HepG2 (cell line): ENCODE results near the gene PIK3CB. TPM values are rescaled to one million over a fixed set of nuclear protein-coding genes. Genes with fewer than 3 reads are reported as not detected.
"Not testable (repeated sequence)": the region's sequence is repeated elsewhere in the genome, so short reads cannot be mapped to it uniquely, and the experiment has no call there.

Experiments used
- ATAC-seq: fragments of 200-7000 bp; cut with Tn5 transposase; 3 replicates; pipeline ENCODE4 v1.9.1; 2020; ENCODE audit warnings: mild to moderate bottlenecking, moderate library complexity
- BruUV-seq: library from RNA; stranded (reverse); fragments of 400-500 nt; replicated peaks from 2 replicates; lab custom pipeline; 2021; lab: Mats Ljungman, UMichigan
- CTCF ChIA-PET: fragments of 300-600 bp; formaldehyde crosslinking; extraction: SDS; loops from one replicate; lab custom pipeline; 2021; ENCODE audit warnings: low total read pairs, inconsistent platforms, low intra/inter-chr PET ratio; lab: Yijun Ruan, JAX
- POLR2A ChIA-PET: fragments of 350-600 bp; sonication (Branson Sonifier 250); formaldehyde crosslinking; loops from one replicate; lab custom pipeline; 2020; ENCODE audit warnings: antibody characterized with exemption, inconsistent platforms; lab: Yijun Ruan, JAX
- DNase-seq: peaks from one replicate; pipeline ENCODE4 v3.0.0-alpha.2; 2015; ENCODE audit warnings: low spot score
- FAIRE-seq: peaks from 3 replicates; lab custom pipeline; 2011; peaks lifted over from hg19 to GRCh38; lab: Jason Lieb, UNC
- H2AFZ ChIP-seq: one replicate; pipeline ENCODE4 v1.6.1; 2011; ENCODE audit warnings: low read length, inconsistent platforms
- H3K27ac ChIP-seq: fragments of 300-600 bp; 3 replicates; pipeline ENCODE4 v1.8.0; 2011; ENCODE audit warnings: mixed run types, mild to moderate bottlenecking, mixed read lengths, low read length, inconsistent platforms; ENCODE audit not compliant: insufficient read depth; ENCODE audit errors: extremely low read length
- H3K27me3 ChIP-seq, 2 experiments: fragments of 200-600 bp in 1 of 2; 2 replicates in 1 of 2; 3 replicates in 1 of 2; pipeline versions ENCODE4 v1.6.0 to v1.8.0; 2011; ENCODE audit warnings: low read length in 2 of 2, mild to moderate bottlenecking in 2 of 2, moderate library complexity in 2 of 2, inconsistent platforms in 1 of 2; ENCODE audit not compliant: insufficient read depth in 2 of 2, control insufficient read depth in 1 of 2
- H3K36me3 ChIP-seq, 2 experiments: fragments of 200-600 bp in 1 of 2; replicated peaks in 1 of 2; 2 replicates in 1 of 2; 3 replicates in 1 of 2; pipeline versions ENCODE4 v1.5.1 to v1.8.0; 2011; ENCODE audit warnings: low read length in 2 of 2, inconsistent platforms in 1 of 2; ENCODE audit not compliant: insufficient read depth in 2 of 2, control insufficient read depth in 1 of 2
- H3K4me1 ChIP-seq: 2 replicates; pipeline ENCODE4 v1.5.1; 2012; ENCODE audit warnings: low read length, inconsistent platforms; ENCODE audit not compliant: insufficient read depth
- H3K4me2 ChIP-seq: 2 replicates; pipeline ENCODE4 v1.6.0; 2011; ENCODE audit warnings: low read depth, low read length, inconsistent platforms
- H3K4me3 ChIP-seq, 3 experiments: fragments of 200-600 bp in 1 of 3; sonication (generic), shearing (Covaris generic) in 1 of 3; replicated peaks in 1 of 3; 2 replicates each; pipeline ENCODE4 v1.5.1; 2011 to 2016; ENCODE audit warnings: low read length in 3 of 3, inconsistent platforms in 2 of 3, low read depth in 2 of 3, mild to moderate bottlenecking in 2 of 3, control low read depth in 1 of 3, mixed read lengths in 1 of 3; ENCODE audit not compliant: insufficient read depth in 1 of 3
- H3K79me2 ChIP-seq: one replicate; pipeline ENCODE4 v1.6.1; 2011; ENCODE audit warnings: low read length, inconsistent platforms; ENCODE audit not compliant: insufficient read depth
- H3K9ac ChIP-seq: 2 replicates; pipeline ENCODE4 v1.6.0; 2011; ENCODE audit warnings: mild to moderate bottlenecking, low read depth, low read length, inconsistent platforms; ENCODE audit not compliant: insufficient read depth
- H3K9me3 ChIP-seq: 2 replicates; pipeline ENCODE4 v1.5.1; 2012; ENCODE audit warnings: mild to moderate bottlenecking, low read length
- H4K20me1 ChIP-seq: 2 replicates; pipeline ENCODE4 v1.6.0; 2011; ENCODE audit warnings: inconsistent platforms, mild to moderate bottlenecking, low read length, moderate library complexity; ENCODE audit not compliant: insufficient read depth
- GPN1 ChIP-seq: sonication (generic); formaldehyde crosslinking; IDR thresholded peaks from 2 replicates; pipeline ENCODE4 v1.5.1; 2020; ENCODE audit warnings: missing genetic modification reagents, borderline replicate concordance
- HCFC1 ChIP-seq: fragments of 150-350 bp; IDR thresholded peaks from 2 replicates; pipeline ENCODE4 v1.6.1; 2014; ENCODE audit warnings: low read depth, low read length
- HNF1B ChIP-seq: sonication (generic); formaldehyde crosslinking; IDR thresholded peaks from 2 replicates; pipeline ENCODE4 v1.5.1; 2020; ENCODE audit warnings: mild to moderate bottlenecking, moderate library complexity, missing genetic modification reagents
- NONO ChIP-seq, 2 experiments: fragments of 450-650 bp in 1 of 2; sonication (generic) in 1 of 2; formaldehyde crosslinking in 1 of 2; IDR thresholded peaks in 1 of 2; conservative IDR thresholded peaks in 1 of 2; 2 replicates each; pipeline versions ENCODE4 v1.6.1 to v1.8.0; 2017 to 2022; ENCODE audit warnings: mild to moderate bottlenecking in 1 of 2, missing genetic modification reagents in 1 of 2, moderate library complexity in 1 of 2
- PHF21A ChIP-seq: sonication (generic); formaldehyde crosslinking; IDR thresholded peaks from 2 replicates; pipeline ENCODE4 v1.5.0; 2020; ENCODE audit warnings: mild to moderate bottlenecking, missing genetic modification reagents
- PRDM10 ChIP-seq: sonication (generic); formaldehyde crosslinking; IDR thresholded peaks from 2 replicates; pipeline ENCODE4 v1.4.0; 2020; ENCODE audit warnings: low read depth, missing genetic modification reagents
- ZBTB38 ChIP-seq: sonication (generic); formaldehyde crosslinking; IDR thresholded peaks from 2 replicates; pipeline ENCODE4 v1.5.1; 2020; ENCODE audit warnings: mild to moderate bottlenecking, missing genetic modification reagents
- ZFYVE20 ChIP-seq: sonication (generic); formaldehyde crosslinking; IDR thresholded peaks from 2 replicates; pipeline ENCODE4 v1.8.0; 2023; ENCODE audit warnings: low read depth, mild to moderate bottlenecking, moderate library complexity, missing genetic modification reagents, borderline replicate concordance
- ZNF180 ChIP-seq: sonication (generic); formaldehyde crosslinking; IDR thresholded peaks from 2 replicates; pipeline ENCODE4 v1.4.0; 2020; ENCODE audit warnings: low read depth, missing genetic modification reagents, borderline replicate concordance
- ZNF264 ChIP-seq: sonication (generic); formaldehyde crosslinking; IDR thresholded peaks from 2 replicates; pipeline ENCODE4 v1.4.0; 2020; ENCODE audit warnings: missing genetic modification reagents
- ZNF660 ChIP-seq: sonication (generic); formaldehyde crosslinking; IDR thresholded peaks from 2 replicates; pipeline ENCODE4 v1.5.1; 2020; ENCODE audit warnings: mild to moderate bottlenecking, low read depth, missing genetic modification reagents, borderline replicate concordance
- WGBS: methylation state at CpG from one replicate; pipeline ENCODE4 v1.1.6; 2017; ENCODE audit warnings: low lambda C conversion rate; 5-methylcytosine and 5-hydroxymethylcytosine counted together
- in situ Hi-C: cut with HindIII; loops from 2 replicates; pipeline ENCODE4 v1.10.0; 2017; ENCODE audit warnings: low pct_unique_long_range_greater_than_20kb; ENCODE audit not compliant: extremely low pct_ligation_motif_present
- intact Hi-C: fragments of 100-400 bp; cut with micrococcal nuclease; formaldehyde crosslinking; loops from one replicate; pipeline ENCODE4 v1.10.0; 2022; ENCODE audit not compliant: unreplicated experiment
- polyA plus RNA-seq, 8 experiments: library from polyadenylated mRNA; depleted of rRNA in 3 of 8; stranded (reverse) in 7 of 8; unstranded in 1 of 8; fragments of >200 nt; fragmentation: Illumina TruSeq in 4 of 8; extraction: Trizol in 4 of 8; gene quantifications; 2 replicates each; pipeline versions ENCODE4 v1.2.1 to v1.2.3, GENCODE V29; 2011 to 2016; ENCODE audit warnings: low read depth in 4 of 8, missing spikeins in 1 of 8, mixed read lengths in 1 of 8; ENCODE audit not compliant: insufficient read depth in 1 of 8
- total RNA-seq, 5 experiments: library from RNA; depleted of rRNA; stranded (reverse); fragments of >200 nt; fragmentation: Illumina TruSeq; extraction: Trizol; gene quantifications; 2 replicates each; pipeline ENCODE4 v1.2.3, GENCODE V29; 2016; ENCODE audit warnings: low read depth in 1 of 5

Gene PIK3CB
- total and polyA plus RNA-seq, 2 of the 13 experiments (the other 11 are each of a cell fraction or from before 2014, with no cell fraction given): 6.6 to 18.7 TPM

GRCh38 chr3:138846824-138847223 is 12.1 kb upstream of the PIK3CB start:
- FAIRE-seq, H2AFZ ChIP-seq, in situ Hi-C loops, CTCF ChIA-PET, H3K79me2 ChIP-seq, H3K36me3 ChIP-seq, H3K4me2 ChIP-seq, H3K27me3 ChIP-seq, H3K9me3 ChIP-seq, H3K4me3 ChIP-seq, H4K20me1 ChIP-seq, H3K9ac ChIP-seq, BruUV-seq, DNase-seq, ATAC-seq: not testable (repeated sequence)
- WGBS: 100% methylated on average over 1 of the region's 1 CpG
- TF ChIP-seq HNF1B (CRISPR knock-in tag): 0 out of 2 replicates have a peak, but pooled peaks have one; percentile 35
- POLR2A ChIA-PET: interaction anchor here (1.4 to 2.6 kb wide), 7 partner anchors 7 to 253 kb away, joined by 5 to 82 read pairs (median 13); partner anchors contain the start of genes CEP70 and PIK3CB
- H3K4me1 ChIP-seq: peaks cover 63% of the 10 kb centered on the region
- intact Hi-C loops: loop anchor here (1.0 kb wide), 1 partner anchor 12 kb away; no protein-coding TSS in a partner anchor
- peak overlapping the region; percentile 78 for H3K27ac ChIP-seq

GRCh38 chr3:138846262-138846791 is 11.6 kb upstream of the PIK3CB start:
- peak; percentile 48; the same call in 2 of the 3 replicates for ATAC-seq
- 0 out of 2 replicates have a peak, but pooled peaks have one; percentile 38 for TF ChIP-seq ZBTB38 (CRISPR knock-in tag)
- 0 out of 2 replicates have a peak, but pooled peaks have one; percentile 28 for TF ChIP-seq PHF21A
- no peak for TF ChIP-seq ZNF180 (CRISPR knock-in tag)
- peak; percentile 42; the same call in 1 of the 2 replicates for TF ChIP-seq ZNF264
- no peak for TF ChIP-seq PRDM10 (CRISPR knock-in tag)
- TF ChIP-seq GPN1 (CRISPR knock-in tag): no peak
- no peak for TF ChIP-seq HCFC1
- no peak for TF ChIP-seq NONO (IDR thresholded peaks at IDR 0.05)
- TF ChIP-seq NONO (CRISPR knock-in tag; conservative IDR thresholded peaks at IDR 0.05): no peak
- TF ChIP-seq ZNF660 (CRISPR knock-in tag): no peak
- no peak for TF ChIP-seq ZFYVE20

More at GRCh38 chr3:138846262-138846791, 11.6 kb upstream of the PIK3CB start:
- Histone ChIP-seq H3K4me2 (peak overlapping the region; percentile 66), H3K27ac (peak overlapping the region; percentile 78), H2AFZ (peak overlapping the region; percentile 33), H3K9ac (peak overlapping the region; percentile 59), H3K36me3 (no peaks in the 10 kb centered on the region), H3K79me2 (no peaks in the 10 kb centered on the region), H3K4me1 (peaks cover 65% of the 10 kb centered on the region), H4K20me1 (no peaks in the 10 kb centered on the region), H3K27me3 (no peaks in the 10 kb centered on the region), H3K9me3 (no peaks in the 10 kb centered on the region), H3K4me3 (peak overlapping the region in 1 of 3 experiments; percentile 34; a peak in 1 of 6 replicates)
- ChIA-PET POLR2A (interaction anchor here (1.4 to 2.6 kb wide), 7 partner anchors 8 to 252 kb away, joined by 5 to 82 read pairs (median 13); partner anchors contain the start of genes CEP70 and PIK3CB), CTCF (no interaction called here)
- peak; percentile 25 for DNase-seq
- 43% methylated on average over 9 of the region's 10 CpGs for WGBS
- no TSS peak for BruUV-seq
- intact Hi-C loops (loop anchor here (1.0 kb wide), 1 partner anchor 11 kb away; no protein-coding TSS in a partner anchor), in situ Hi-C loops (no loop called here)
- FAIRE-seq: no peak
